HepG2 (cell line): ENCODE results near the gene ITGB1. TPM values are rescaled to one million over a fixed set of nuclear protein-coding genes. Genes with fewer than 3 reads are reported as not detected.

Source experiments
- CEBPZ ChIP-seq: IDR thresholded peaks from 2 replicates; pipeline ENCODE4 v1.6.1; 2012; ENCODE audit warnings: low read length, improper control_type of control experiment
- CREBL2 ChIP-seq: sonication (generic); formaldehyde crosslinking; IDR thresholded peaks from 2 replicates; pipeline ENCODE4 v1.8.1; 2023; ENCODE audit warnings: missing genetic modification reagents, mild to moderate bottlenecking, borderline replicate concordance
- FOXO4 ChIP-seq: sonication (generic); formaldehyde crosslinking; conservative IDR thresholded peaks from 2 replicates; pipeline ENCODE4 v1.8.1; 2023; ENCODE audit warnings: missing genetic modification reagents
- FUBP1 ChIP-seq: sonication (generic); formaldehyde crosslinking; IDR thresholded peaks from 2 replicates; pipeline ENCODE4 v1.5.1; 2020; ENCODE audit warnings: missing genetic modification reagents, mild to moderate bottlenecking, borderline replicate concordance
- GATAD1 ChIP-seq: IDR thresholded peaks from 2 replicates; pipeline ENCODE4 v1.6.1; 2016; ENCODE audit warnings: missing genetic modification reagents, missing compliant biosample characterization
- HMGA1 ChIP-seq: sonication (generic); formaldehyde crosslinking; conservative IDR thresholded peaks from 2 replicates; pipeline ENCODE4 v1.4.0; 2020; ENCODE audit warnings: missing genetic modification reagents
- HOXA5 ChIP-seq: sonication (generic); formaldehyde crosslinking; IDR thresholded peaks from 2 replicates; pipeline ENCODE4 v1.4.0; 2020; ENCODE audit warnings: missing genetic modification reagents
- HOXA9 ChIP-seq: sonication (generic); formaldehyde crosslinking; IDR thresholded peaks from 2 replicates; pipeline ENCODE4 v1.8.1; 2022; ENCODE audit warnings: missing genetic modification reagents, mild to moderate bottlenecking, moderate library complexity, borderline replicate concordance
- NFYB ChIP-seq: sonication (generic); formaldehyde crosslinking; IDR thresholded peaks from 2 replicates; pipeline ENCODE4 v1.4.0; 2020; ENCODE audit warnings: missing genetic modification reagents
- REXO4 ChIP-seq: sonication (generic); formaldehyde crosslinking; IDR thresholded peaks from 2 replicates; pipeline ENCODE4 v1.8.0; 2022; ENCODE audit warnings: missing genetic modification reagents, mild to moderate bottlenecking, borderline replicate concordance
- RFX3 ChIP-seq: IDR thresholded peaks from 2 replicates; pipeline ENCODE4 v1.6.1; 2016; ENCODE audit warnings: missing biosample characterization, missing genetic modification reagents
- RXRB ChIP-seq: IDR thresholded peaks from 2 replicates; pipeline ENCODE4 v1.6.1; 2016; ENCODE audit warnings: borderline replicate concordance, missing genetic modification reagents, missing compliant biosample characterization
- SNAPC2 ChIP-seq: sonication (generic); formaldehyde crosslinking; IDR thresholded peaks from 2 replicates; pipeline ENCODE4 v1.8.1; 2022; ENCODE audit warnings: mild to moderate bottlenecking, missing genetic modification reagents
- SYNCRIP ChIP-seq: fragments of 200-400 bp; formaldehyde crosslinking; IDR thresholded peaks from 2 replicates; pipeline ENCODE4 v1.6.1; 2018; ENCODE audit warnings: mild to moderate bottlenecking, low read depth, low read length; ENCODE audit not compliant: insufficient read depth
- TAF1 ChIP-seq: sonication (generic); formaldehyde crosslinking; IDR thresholded peaks from 2 replicates; pipeline ENCODE4 v1.4.0; 2020; ENCODE audit warnings: missing genetic modification reagents
- THAP11 ChIP-seq: IDR thresholded peaks from 2 replicates; pipeline ENCODE4 v1.6.1; 2016; ENCODE audit warnings: missing biosample characterization, missing genetic modification reagents
- ZBTB7A ChIP-seq: sonication (generic); formaldehyde crosslinking; IDR thresholded peaks from 2 replicates; pipeline ENCODE4 v1.8.0; 2022; ENCODE audit warnings: mild to moderate bottlenecking, missing genetic modification reagents
- ZFP1 ChIP-seq: IDR thresholded peaks from 2 replicates; pipeline ENCODE4 v1.6.1; 2016
- ZNF160 ChIP-seq: sonication (generic); formaldehyde crosslinking; IDR thresholded peaks from 2 replicates; pipeline ENCODE4 v1.8.0; 2022; ENCODE audit warnings: mild to moderate bottlenecking, inconsistent platforms, missing genetic modification reagents
- ZNF513 ChIP-seq: sonication (generic); formaldehyde crosslinking; conservative IDR thresholded peaks from 2 replicates; pipeline ENCODE4 v1.5.0; 2020; ENCODE audit warnings: missing genetic modification reagents
- ZNF768 ChIP-seq: sonication (generic); formaldehyde crosslinking; IDR thresholded peaks from 2 replicates; pipeline ENCODE4 v1.4.0; 2020; ENCODE audit warnings: missing genetic modification reagents
- ZSCAN25 ChIP-seq: sonication (generic); formaldehyde crosslinking; IDR thresholded peaks from 2 replicates; pipeline ENCODE4 v1.8.0; 2022; ENCODE audit warnings: mild to moderate bottlenecking, missing genetic modification reagents
- polyA plus RNA-seq, 8 experiments: library from polyadenylated mRNA; depleted of rRNA in 3 of 8; stranded (reverse) in 7 of 8; unstranded in 1 of 8; fragments of >200 nt; fragmentation: Illumina TruSeq in 4 of 8; extraction: Trizol in 4 of 8; gene quantifications; 2 replicates each; pipeline versions ENCODE4 v1.2.1 to v1.2.3, GENCODE V29; 2011 to 2016; ENCODE audit warnings: low read depth in 4 of 8, missing spikeins in 1 of 8, mixed read lengths in 1 of 8; ENCODE audit not compliant: insufficient read depth in 1 of 8
- total RNA-seq, 5 experiments: library from RNA; depleted of rRNA; stranded (reverse); fragments of >200 nt; fragmentation: Illumina TruSeq; extraction: Trizol; gene quantifications; 2 replicates each; pipeline ENCODE4 v1.2.3, GENCODE V29; 2016; ENCODE audit warnings: low read depth in 1 of 5

Gene ITGB1
- total and polyA plus RNA-seq, 2 of the 13 experiments (the other 11 are each of a cell fraction or from before 2014, with no cell fraction given), result 190 to 204 TPM

GRCh38 chr10:32982911-32983909, 25.2 kb upstream of the ITGB1 start (continued):
- TF ChIP-seq GATAD1, result no peak
- no peak for TF ChIP-seq RFX3
- TF ChIP-seq ZBTB7A (CRISPR knock-in tag), result no peak
- no peak for TF ChIP-seq THAP11 (CRISPR knock-in tag)
- peak; percentile 78 for TF ChIP-seq RXRB (CRISPR knock-in tag)
- no peak for TF ChIP-seq ZNF513 (CRISPR knock-in tag)
- no peak for TF ChIP-seq TAF1 (CRISPR knock-in tag)
- no peak for TF ChIP-seq REXO4
- TF ChIP-seq FUBP1 (CRISPR knock-in tag), result no peak
- TF ChIP-seq CEBPZ, result no peak
- no peak for TF ChIP-seq HOXA9 (CRISPR knock-in tag)
- no peak for TF ChIP-seq NFYB (CRISPR knock-in tag)
- TF ChIP-seq SYNCRIP, result no peak
- TF ChIP-seq ZNF160, result no peak
- TF ChIP-seq ZFP1 (CRISPR knock-in tag), result 0 out of 2 replicates have a peak, but pooled peaks have one; percentile 45
- TF ChIP-seq ZSCAN25 (CRISPR knock-in tag), result no peak
- TF ChIP-seq SNAPC2 (CRISPR knock-in tag), result no peak
- TF ChIP-seq HOXA5 (CRISPR knock-in tag), result peak; percentile 69; the same call in 1 of the 2 replicates
- no peak for TF ChIP-seq CREBL2
- TF ChIP-seq FOXO4 (CRISPR knock-in tag), result no peak
- TF ChIP-seq HMGA1 (CRISPR knock-in tag), result no peak
- TF ChIP-seq ZNF768 (CRISPR knock-in tag), result no peak
